Tibial nerve (tissue), 4 donors: ENCODE results near the gene NPHP4. TPM values are rescaled to one million over a fixed set of nuclear protein-coding genes. Genes with fewer than 3 reads are reported as not detected.

Source experiments
- DNase-seq, 2 donors: peaks; one replicate each; pipeline ENCODE4 v3.0.0-alpha.2; 2019; ENCODE audit warnings: low spot score in 2 of 2
- H3K27ac ChIP-seq, 4 donors: fragments of 200-600 bp; sonication (generic) in 3 of 4; one replicate each; pipeline ENCODE4 v1.5.1; 2017 to 2019; ENCODE audit warnings: mild to moderate bottlenecking in 1 of 4
- H3K27me3 ChIP-seq, 2 donors: fragments of 200-600 bp; sonication (generic) in 1 of 2; one replicate each; pipeline versions ENCODE4 v1.5.1 to v1.6.0; 2017 to 2019
- H3K36me3 ChIP-seq, 3 donors: fragments of 200-600 bp; sonication (generic); one replicate each; pipeline ENCODE4 v1.5.1; 2018 to 2019
- H3K4me1 ChIP-seq, 4 donors: fragments of 200-600 bp; sonication (generic) in 3 of 4; one replicate each; pipeline ENCODE4 v1.5.1; 2017 to 2019
- H3K4me3 ChIP-seq, 4 donors: fragments of 200-600 bp; sonication (generic) in 3 of 4; one replicate each; pipeline ENCODE4 v1.5.1; 2017 to 2019; ENCODE audit warnings: mild to moderate bottlenecking in 1 of 4, moderate library complexity in 1 of 4
- H3K9me3 ChIP-seq, 4 donors: fragments of 200-600 bp; sonication (generic) in 3 of 4; one replicate each; pipeline ENCODE4 v1.5.1; 2017 to 2019
- CTCF ChIP-seq, 5 experiments: fragments of 200-600 bp in 3 of 5; fragments of 450-650 bp in 2 of 5; sonication (generic) in 3 of 5; IDR thresholded peaks; one replicate each; pipeline ENCODE4 v1.5.1; 2016 to 2019; ENCODE audit warnings: antibody characterized with exemption in 5 of 5, mild to moderate bottlenecking in 3 of 5, moderate library complexity in 2 of 5
- EP300 ChIP-seq, 2 donors: sonication (generic); formaldehyde crosslinking; IDR thresholded peaks; one replicate each; pipeline ENCODE4 v1.6.1; 2017; ENCODE audit warnings: antibody characterized with exemption in 2 of 2, mild to moderate bottlenecking in 1 of 2
- POLR2A ChIP-seq, 2 donors: fragments of 450-650 bp; IDR thresholded peaks; one replicate each; pipeline ENCODE4 v1.6.1; 2017; ENCODE audit warnings: antibody characterized with exemption in 2 of 2, mild to moderate bottlenecking in 2 of 2, moderate library complexity in 2 of 2
- WGBS, 2 donors: methylation state at CpG; one replicate each; pipeline ENCODE4 v1.1.5; 2018; 5-methylcytosine and 5-hydroxymethylcytosine counted together
- total RNA-seq, 4 donors: library from RNA; depleted of rRNA; stranded (reverse); fragments of >200 nt; gene quantifications; one replicate each; pipeline ENCODE4 v1.1.0, GENCODE V29; 2016

NPHP4 gene
- total RNA-seq, 4 donors from 2014 or later = 14.7 to 34.5 (median 28.0) TPM

GRCh38 chr1:5949085-5949760 lies 43.0 kb downstream of the NPHP4 start:
- no peaks in the 10 kb centered on the region for H3K9me3 ChIP-seq
- no peak overlapping the region for H3K4me3 ChIP-seq
- no peak overlapping the region for H3K27ac ChIP-seq
- H3K4me1 ChIP-seq = no peaks in the 10 kb centered on the region
- H3K36me3 ChIP-seq = peaks cover 0 to 86% (median 0%) of the 10 kb centered on the region in 3 donors
- 77 to 80% methylated on average over 13 of the region's 13 CpGs for WGBS, 2 donors
- no peak for TF ChIP-seq CTCF (IDR thresholded peaks at IDR 0.05)
- no peak for TF ChIP-seq EP300 (IDR thresholded peaks at IDR 0.05)
- no peak for TF ChIP-seq POLR2A (IDR thresholded peaks at IDR 0.05)
- DNase-seq = no peak
- H3K27me3 ChIP-seq = no peaks in the 10 kb centered on the region

- Histone ChIP-seq H3K27ac (no peak overlapping the region), H3K27me3 (no peaks in the 10 kb centered on the region), H3K36me3 (peaks cover 0 to 86% (median 0%) of the 10 kb centered on the region in 3 donors), H3K4me1 (peaks cover 0 to under 1% (median 0%) of the 10 kb centered on the region in 4 donors), H3K9me3 (no peaks in the 10 kb centered on the region), H3K4me3 (no peak overlapping the region)
- TF ChIP-seq POLR2A (IDR thresholded peaks at IDR 0.05) = no peak
- TF ChIP-seq CTCF (IDR thresholded peaks at IDR 0.05) = no peak
- no peak for TF ChIP-seq EP300 (IDR thresholded peaks at IDR 0.05)
- DNase-seq = no peak
- WGBS, 2 donors = 74 to 78% methylated on average over 4 of the region's 4 CpGs
Measured at GRCh38 chr1:5948681-5949005, 43.6 kb downstream of the NPHP4 start.

- 79 to 83% methylated on average over 20 of the region's 20 CpGs for WGBS, 2 donors
- TF ChIP-seq POLR2A (IDR thresholded peaks at IDR 0.05) (no peak), EP300 (IDR thresholded peaks at IDR 0.05) (no peak), CTCF (IDR thresholded peaks at IDR 0.05) (no peak)
- H3K27me3 ChIP-seq = no peaks in the 10 kb centered on the region
- H3K4me1 ChIP-seq = peaks cover 0 to 5% (median 0%) of the 10 kb centered on the region in 4 donors
- H3K4me3 ChIP-seq = no peak overlapping the region
- H3K27ac ChIP-seq = no peak overlapping the region
- no peak for DNase-seq
- no peaks in the 10 kb centered on the region for H3K9me3 ChIP-seq
- H3K36me3 ChIP-seq = peaks cover 0 to 86% (median 0%) of the 10 kb centered on the region in 3 donors
Measured at GRCh38 chr1:5947978-5948680, 44.1 kb downstream of the NPHP4 start.

GRCh38 chr1:5947071-5947821 lies 45.0 kb downstream of the NPHP4 start:
- TF ChIP-seq POLR2A (IDR thresholded peaks at IDR 0.05) = no peak
- TF ChIP-seq CTCF (IDR thresholded peaks at IDR 0.05) = no peak
- no peak for TF ChIP-seq EP300 (IDR thresholded peaks at IDR 0.05)
- 94% methylated on average over 22 of the region's 22 CpGs for WGBS, 2 donors
- no peak for DNase-seq
- Histone ChIP-seq H3K27me3 (no peaks in the 10 kb centered on the region), H3K4me1 (peaks cover 0 to 5% (median 0%) of the 10 kb centered on the region in 4 donors), H3K36me3 (peaks cover 0 to 78% (median 0%) of the 10 kb centered on the region in 3 donors), H3K27ac (no peak overlapping the region), H3K9me3 (no peaks in the 10 kb centered on the region), H3K4me3 (no peak overlapping the region)
